ENCODE measurements around the gene MAGI2. TPM values are rescaled to one million over a fixed set of nuclear protein-coding genes. Genes with fewer than 3 reads are reported as not detected.
A peak's percentile ranks its signal among the peaks of the same experiment; 100 is the strongest.
"Not testable (repeated sequence)": the region's sequence is repeated elsewhere in the genome, so short reads cannot be mapped to it uniquely, and the experiment has no call there.

MAGI2 gene
- total RNA-seq, 2 experiments from 2014 or later = 0.03 to 0.17 TPM

DNA sequence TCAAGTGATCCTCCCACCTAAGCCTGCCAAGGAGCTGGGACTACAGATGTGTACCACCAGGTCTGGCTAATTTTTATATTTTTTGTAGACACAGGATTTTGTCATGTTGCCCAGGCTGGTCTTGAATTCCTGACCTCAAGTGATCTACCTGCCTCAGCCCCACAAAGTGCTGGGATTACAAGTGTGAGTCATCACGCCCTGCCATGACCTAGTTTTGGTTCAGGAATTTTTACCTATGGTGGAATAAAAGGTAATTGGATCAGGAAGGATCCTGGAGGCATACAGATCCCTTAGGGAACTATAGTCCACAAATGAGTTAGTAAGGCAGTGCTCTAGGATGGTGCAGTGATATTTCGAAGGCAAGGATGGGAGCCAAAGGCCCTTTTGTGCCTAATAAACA, 937.0 kb downstream of the MAGI2 start:
- no peaks in the 10 kb centered on the region for H3K36me3 ChIP-seq (ENCODE audit: insufficient read depth, low read length)
- intact Hi-C loops (cut with micrococcal nuclease; ENCODE audit: unreplicated experiment) = no loop called here
- no peak overlapping the region for H3K4me3 ChIP-seq (ENCODE audit: low read depth, low read length, poor library complexity, severe bottlenecking)
- no peaks in the 10 kb centered on the region for H3K4me1 ChIP-seq (ENCODE audit: insufficient read depth, low read length, poor library complexity, severe bottlenecking)
- ChIA-PET POLR2A (no interaction called here), CTCF (ENCODE audit: unreplicated experiment) (no interaction called here)
- no peak overlapping the region for H3K27ac ChIP-seq (ENCODE audit: low read depth, low read length, poor library complexity, severe bottlenecking)
- BruUV-seq (replicated peaks) = no TSS peak
- H3K9me2 ChIP-seq (ENCODE audit: insufficient read depth, low read length) = no peaks in the 10 kb centered on the region
- H3K4me2 ChIP-seq (ENCODE audit: low read length) = no peak overlapping the region
- H3K79me2 ChIP-seq (ENCODE audit: insufficient read depth, low read depth, low read length) = no peaks in the 10 kb centered on the region
- TF ChIP-seq, protein P1, sequence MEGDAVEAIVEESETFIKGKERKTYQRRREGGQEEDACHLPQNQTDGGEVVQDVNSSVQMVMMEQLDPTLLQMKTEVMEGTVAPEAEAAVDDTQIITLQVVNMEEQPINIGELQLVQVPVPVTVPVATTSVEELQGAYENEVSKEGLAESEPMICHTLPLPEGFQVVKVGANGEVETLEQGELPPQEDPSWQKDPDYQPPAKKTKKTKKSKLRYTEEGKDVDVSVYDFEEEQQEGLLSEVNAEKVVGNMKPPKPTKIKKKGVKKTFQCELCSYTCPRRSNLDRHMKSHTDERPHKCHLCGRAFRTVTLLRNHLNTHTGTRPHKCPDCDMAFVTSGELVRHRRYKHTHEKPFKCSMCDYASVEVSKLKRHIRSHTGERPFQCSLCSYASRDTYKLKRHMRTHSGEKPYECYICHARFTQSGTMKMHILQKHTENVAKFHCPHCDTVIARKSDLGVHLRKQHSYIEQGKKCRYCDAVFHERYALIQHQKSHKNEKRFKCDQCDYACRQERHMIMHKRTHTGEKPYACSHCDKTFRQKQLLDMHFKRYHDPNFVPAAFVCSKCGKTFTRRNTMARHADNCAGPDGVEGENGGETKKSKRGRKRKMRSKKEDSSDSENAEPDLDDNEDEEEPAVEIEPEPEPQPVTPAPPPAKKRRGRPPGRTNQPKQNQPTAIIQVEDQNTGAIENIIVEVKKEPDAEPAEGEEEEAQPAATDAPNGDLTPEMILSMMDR (conservative IDR thresholded peaks at IDR 0.05; ENCODE audit: low read length) = no peak
- TF ChIP-seq EZH2phosphoT487 (IDR thresholded peaks at IDR 0.05; ENCODE audit: borderline replicate concordance, low read depth, low read length) = no peak
- H3K9me3 ChIP-seq (ENCODE audit: low read length) = no peaks in the 10 kb centered on the region
- H4K20me1 ChIP-seq (ENCODE audit: insufficient read depth, low read length) = no peaks in the 10 kb centered on the region
- no peak for DNase-seq (ENCODE audit: low spot score)
- no peak overlapping the region for H2AFZ ChIP-seq (ENCODE audit: low read length)

DNA sequence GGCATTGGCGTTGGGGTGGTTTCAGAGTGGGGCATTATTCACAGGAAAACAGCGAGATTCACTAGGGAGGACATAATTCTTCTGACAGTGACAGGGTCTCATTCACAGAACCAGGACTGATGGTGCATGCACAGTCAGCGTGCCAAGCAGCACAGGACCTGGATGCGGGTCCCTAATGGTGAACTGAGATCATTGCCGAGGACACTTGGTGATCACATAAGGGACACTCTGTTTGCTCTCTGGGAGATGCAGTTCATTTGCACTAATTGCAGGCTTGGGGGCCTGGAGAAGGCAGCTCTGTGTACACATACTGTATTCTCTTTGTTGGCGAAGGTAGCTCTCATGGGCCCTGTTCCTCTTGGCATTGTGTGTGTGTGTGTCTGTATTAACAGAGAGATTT, 938.8 kb downstream of the MAGI2 start:
- Histone ChIP-seq H3K9me2 (ENCODE audit: insufficient read depth, low read length) (no peaks in the 10 kb centered on the region), H3K9me3 (ENCODE audit: low read length) (no peaks in the 10 kb centered on the region), H3K4me3 (ENCODE audit: low read depth, low read length, poor library complexity, severe bottlenecking) (no peak overlapping the region), H3K4me1 (ENCODE audit: insufficient read depth, low read length, poor library complexity, severe bottlenecking) (no peaks in the 10 kb centered on the region), H3K4me2 (ENCODE audit: low read length) (no peak overlapping the region), H3K27ac (ENCODE audit: low read depth, low read length, poor library complexity, severe bottlenecking) (no peak overlapping the region), H3K79me2 (ENCODE audit: insufficient read depth, low read depth, low read length) (no peaks in the 10 kb centered on the region), H4K20me1 (ENCODE audit: insufficient read depth, low read length) (no peaks in the 10 kb centered on the region), H3K36me3 (ENCODE audit: insufficient read depth, low read length) (no peaks in the 10 kb centered on the region), H2AFZ (ENCODE audit: low read length) (no peak overlapping the region)
- no peak for DNase-seq (ENCODE audit: low spot score)
- intact Hi-C loops (cut with micrococcal nuclease; ENCODE audit: unreplicated experiment) = no loop called here
- POLR2A ChIA-PET = no interaction called here
- TF ChIP-seq, protein P1 (conservative IDR thresholded peaks at IDR 0.05; ENCODE audit: low read length) = no peak
- TF ChIP-seq EZH2phosphoT487 (IDR thresholded peaks at IDR 0.05; ENCODE audit: borderline replicate concordance, low read depth, low read length) = no peak
- BruUV-seq (replicated peaks) = no TSS peak
- CTCF ChIA-PET (ENCODE audit: unreplicated experiment) = no interaction called here

DNA sequence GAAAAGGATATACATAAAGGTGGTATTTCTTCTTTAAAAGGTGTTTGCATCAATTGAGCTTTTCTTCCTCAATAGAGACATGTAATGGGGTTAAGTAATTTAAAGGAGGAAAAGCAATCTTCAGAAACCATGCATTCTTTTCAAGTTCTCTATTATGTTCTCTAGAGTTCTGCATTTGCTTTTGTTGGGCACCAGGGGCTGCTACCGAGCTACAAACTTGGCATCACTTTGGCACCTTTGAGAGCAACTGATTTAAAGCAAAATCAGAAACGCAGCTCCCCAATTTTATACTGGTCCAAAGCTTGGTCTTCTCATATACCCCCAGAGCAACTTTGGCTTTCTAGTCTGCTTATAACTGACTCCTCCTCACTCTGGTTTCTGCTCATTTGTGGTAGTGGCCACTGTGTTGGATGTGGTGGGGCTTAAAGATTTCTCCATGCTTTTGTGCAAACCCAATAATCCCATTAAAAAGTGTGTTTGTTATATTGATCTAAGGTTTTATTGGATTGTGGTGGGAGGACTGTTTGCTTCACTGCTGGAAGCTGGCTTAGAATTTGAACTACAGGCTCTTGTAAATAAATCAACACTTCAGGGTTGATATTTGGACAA, 942.8 kb downstream of the MAGI2 start:
- Histone ChIP-seq H3K9me2 (ENCODE audit: insufficient read depth, low read length) (no peaks in the 10 kb centered on the region), H3K9me3 (ENCODE audit: low read length) (no peaks in the 10 kb centered on the region), H3K79me2 (ENCODE audit: insufficient read depth, low read depth, low read length) (no peaks in the 10 kb centered on the region), H3K4me2 (ENCODE audit: low read length) (no peak overlapping the region), H3K27ac (ENCODE audit: low read depth, low read length, poor library complexity, severe bottlenecking) (no peak overlapping the region), H4K20me1 (ENCODE audit: insufficient read depth, low read length) (no peaks in the 10 kb centered on the region), H3K4me3 (ENCODE audit: low read depth, low read length, poor library complexity, severe bottlenecking) (no peak overlapping the region), H2AFZ (ENCODE audit: low read length) (no peak overlapping the region), H3K4me1 (ENCODE audit: insufficient read depth, low read length, poor library complexity, severe bottlenecking) (no peaks in the 10 kb centered on the region), H3K36me3 (ENCODE audit: insufficient read depth, low read length) (no peaks in the 10 kb centered on the region)
- TF ChIP-seq EZH2phosphoT487 (IDR thresholded peaks at IDR 0.05; ENCODE audit: borderline replicate concordance, low read depth, low read length) = no peak
- TF ChIP-seq, protein P1 (conservative IDR thresholded peaks at IDR 0.05; ENCODE audit: low read length) = peak; percentile 75
- BruUV-seq (replicated peaks) = no TSS peak
- intact Hi-C loops (cut with micrococcal nuclease; ENCODE audit: unreplicated experiment) = no loop called here
- DNase-seq (ENCODE audit: low spot score) = peak; percentile 27
- ChIA-PET CTCF (ENCODE audit: unreplicated experiment) (no interaction called here), POLR2A (no interaction called here)

DNA sequence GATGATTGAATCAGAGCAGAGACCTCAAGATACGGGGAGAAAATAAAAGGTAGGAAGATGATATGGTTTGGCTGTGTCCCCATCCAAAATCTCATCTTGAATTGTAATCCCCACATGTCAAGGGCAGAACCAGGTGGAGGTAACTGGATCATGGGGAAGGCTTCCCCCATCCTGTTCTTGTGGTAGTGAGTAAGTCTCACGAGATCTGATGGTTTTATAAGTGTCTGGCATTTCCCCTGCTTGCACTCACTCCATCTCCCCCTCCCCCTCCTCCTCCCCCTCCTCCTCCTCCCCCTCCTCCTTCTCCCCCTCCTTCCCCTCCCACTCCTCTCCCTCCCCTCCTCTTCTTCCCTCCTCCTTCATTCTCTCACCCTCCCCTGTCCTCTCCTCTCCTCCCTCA, 950.2 kb downstream of the MAGI2 start:
- H2AFZ ChIP-seq (ENCODE audit: low read length); intact Hi-C loops (cut with micrococcal nuclease; ENCODE audit: unreplicated experiment); H3K79me2 ChIP-seq (ENCODE audit: insufficient read depth, low read depth, low read length); H3K4me1 ChIP-seq (ENCODE audit: insufficient read depth, low read length, poor library complexity, severe bottlenecking); H4K20me1 ChIP-seq (ENCODE audit: insufficient read depth, low read length); H3K36me3 ChIP-seq (ENCODE audit: insufficient read depth, low read length); H3K9me3 ChIP-seq (ENCODE audit: low read length); H3K27ac ChIP-seq (ENCODE audit: low read depth, low read length, poor library complexity, severe bottlenecking); CTCF ChIA-PET (ENCODE audit: unreplicated experiment); H3K4me3 ChIP-seq (ENCODE audit: low read depth, low read length, poor library complexity, severe bottlenecking); H3K4me2 ChIP-seq (ENCODE audit: low read length); DNase-seq (ENCODE audit: low spot score); BruUV-seq (replicated peaks); POLR2A ChIA-PET; H3K9me2 ChIP-seq (ENCODE audit: insufficient read depth, low read length): not testable (repeated sequence)
